Osteocyte (in vitro differentiated cells): ENCODE results near the gene BANF1. TPM values are rescaled to one million over a fixed set of nuclear protein-coding genes. Genes with fewer than 3 reads are reported as not detected.

Experiments
- DNase-seq: peaks from one replicate; pipeline ENCODE4 v3.0.0; 2021; ENCODE audit warnings: mixed read lengths; ENCODE audit not compliant: unreplicated experiment; ENCODE audit errors: extremely low spot score
- H3K27ac Mint-ChIP-seq: one replicate; pipeline ENCODE4 v1.8.0; 2021; ENCODE audit warnings: mild to moderate bottlenecking, mixed read lengths; ENCODE audit not compliant: unreplicated experiment
- H3K27me3 Mint-ChIP-seq: one replicate; pipeline ENCODE4 v1.8.0; 2021; ENCODE audit warnings: mixed read lengths; ENCODE audit not compliant: unreplicated experiment
- H3K36me3 Mint-ChIP-seq: one replicate; pipeline ENCODE4 v1.8.0; 2021; ENCODE audit warnings: mixed read lengths; ENCODE audit not compliant: unreplicated experiment
- H3K4me1 Mint-ChIP-seq: one replicate; pipeline ENCODE4 v1.8.0; 2021; ENCODE audit warnings: mixed read lengths; ENCODE audit not compliant: unreplicated experiment
- H3K4me3 Mint-ChIP-seq: one replicate; pipeline ENCODE4 v1.8.0; 2021; ENCODE audit warnings: mild to moderate bottlenecking, moderate library complexity, mixed read lengths; ENCODE audit not compliant: unreplicated experiment
- H3K9me3 Mint-ChIP-seq: one replicate; pipeline ENCODE4 v1.8.0; 2021; ENCODE audit warnings: mixed read lengths; ENCODE audit not compliant: unreplicated experiment
- CTCF ChIP-seq: fragments of 200-600 bp; sonication (generic); IDR thresholded peaks from 2 replicates; pipeline ENCODE4 v1.5.0; 2021; ENCODE audit warnings: antibody characterized with exemption, mild to moderate bottlenecking, moderate library complexity
- total RNA-seq: library from RNA; stranded (reverse); gene quantifications from 2 replicates; pipeline ENCODE4 v1.2.1, GENCODE V29; 2021

BANF1 gene
- total RNA-seq, 1 donor from 2014 or later, result 216 TPM

GRCh38 chr11:65973439-65974110 lies 28.7 kb upstream of the BANF1 start:
- no peaks in the 10 kb centered on the region for H3K4me1 Mint-ChIP-seq
- H3K27me3 Mint-ChIP-seq, result no peaks in the 10 kb centered on the region
- DNase-seq, result no peak
- no peak overlapping the region for H3K27ac Mint-ChIP-seq
- H3K36me3 Mint-ChIP-seq, result peaks cover 37% of the 10 kb centered on the region
- TF ChIP-seq CTCF, result no peak
- no peaks in the 10 kb centered on the region for H3K9me3 Mint-ChIP-seq
- no peak overlapping the region for H3K4me3 Mint-ChIP-seq

GRCh38 chr11:65975771-65976170 lies 26.5 kb upstream of the BANF1 start:
- H3K27ac Mint-ChIP-seq, result no peak overlapping the region

DNA sequence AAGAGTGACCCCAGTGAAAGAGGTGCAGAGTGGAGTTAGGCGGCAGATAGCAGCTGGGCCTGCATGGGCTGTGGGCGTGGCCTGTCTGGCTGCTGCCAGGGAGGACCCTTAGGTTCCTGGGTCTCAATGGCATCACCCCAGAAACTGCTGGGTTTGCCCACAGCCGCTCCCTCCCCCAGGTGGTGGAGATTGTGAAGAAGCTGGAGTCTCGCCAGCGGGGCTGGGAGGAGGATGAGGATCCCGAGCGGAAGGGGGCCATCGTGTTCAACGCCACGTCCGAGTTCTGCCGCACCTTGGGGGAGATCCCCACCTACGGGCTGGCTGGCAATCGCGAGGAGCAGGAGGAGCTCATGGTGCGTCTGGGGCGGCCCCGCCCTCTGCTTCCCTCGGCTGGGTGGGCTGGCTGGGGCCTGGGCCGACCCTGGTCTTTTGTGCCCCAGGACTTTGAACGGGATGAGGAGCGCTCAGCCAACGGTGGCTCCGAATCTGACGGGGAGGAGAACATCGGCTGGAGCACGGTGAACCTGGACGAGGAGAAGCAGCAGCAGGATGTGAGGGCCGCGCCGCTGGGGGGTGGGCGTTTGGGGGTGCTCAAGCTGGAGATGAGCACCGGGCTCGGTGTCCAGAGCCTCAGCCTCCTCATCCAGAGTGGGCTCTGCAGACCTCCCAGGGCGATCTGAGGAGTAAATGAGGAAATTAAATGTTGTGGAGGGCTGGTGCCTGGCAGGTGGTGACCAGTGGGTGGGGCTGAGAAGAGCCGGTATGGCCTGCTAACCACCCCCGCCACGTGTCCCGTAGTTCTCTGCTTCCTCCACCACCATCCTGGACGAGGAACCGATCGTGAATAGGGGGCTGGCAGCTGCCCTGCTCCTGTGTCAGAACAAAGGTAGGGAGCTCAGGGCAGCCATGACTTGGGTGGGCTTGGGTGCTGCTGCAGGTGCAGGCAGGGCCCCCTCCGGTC lies 25.8 kb upstream of the BANF1 start:
- peaks cover 34% of the 10 kb centered on the region for H3K36me3 Mint-ChIP-seq
- H3K27ac Mint-ChIP-seq, result no peak overlapping the region
- DNase-seq, result no peak
- no peak overlapping the region for H3K4me3 Mint-ChIP-seq
- H3K4me1 Mint-ChIP-seq, result no peaks in the 10 kb centered on the region
- no peaks in the 10 kb centered on the region for H3K9me3 Mint-ChIP-seq
- H3K27me3 Mint-ChIP-seq, result no peaks in the 10 kb centered on the region
- TF ChIP-seq CTCF, result no peak

More at GRCh38 chr11:65975771-65976170, 26.5 kb upstream of the BANF1 start:
- DNase-seq, result no peak
- H3K27me3 Mint-ChIP-seq, result no peaks in the 10 kb centered on the region
- no peaks in the 10 kb centered on the region for H3K9me3 Mint-ChIP-seq
- no peaks in the 10 kb centered on the region for H3K4me1 Mint-ChIP-seq
- no peak for TF ChIP-seq CTCF
- no peak overlapping the region for H3K4me3 Mint-ChIP-seq
- H3K36me3 Mint-ChIP-seq, result peaks cover 34% of the 10 kb centered on the region

DNA sequence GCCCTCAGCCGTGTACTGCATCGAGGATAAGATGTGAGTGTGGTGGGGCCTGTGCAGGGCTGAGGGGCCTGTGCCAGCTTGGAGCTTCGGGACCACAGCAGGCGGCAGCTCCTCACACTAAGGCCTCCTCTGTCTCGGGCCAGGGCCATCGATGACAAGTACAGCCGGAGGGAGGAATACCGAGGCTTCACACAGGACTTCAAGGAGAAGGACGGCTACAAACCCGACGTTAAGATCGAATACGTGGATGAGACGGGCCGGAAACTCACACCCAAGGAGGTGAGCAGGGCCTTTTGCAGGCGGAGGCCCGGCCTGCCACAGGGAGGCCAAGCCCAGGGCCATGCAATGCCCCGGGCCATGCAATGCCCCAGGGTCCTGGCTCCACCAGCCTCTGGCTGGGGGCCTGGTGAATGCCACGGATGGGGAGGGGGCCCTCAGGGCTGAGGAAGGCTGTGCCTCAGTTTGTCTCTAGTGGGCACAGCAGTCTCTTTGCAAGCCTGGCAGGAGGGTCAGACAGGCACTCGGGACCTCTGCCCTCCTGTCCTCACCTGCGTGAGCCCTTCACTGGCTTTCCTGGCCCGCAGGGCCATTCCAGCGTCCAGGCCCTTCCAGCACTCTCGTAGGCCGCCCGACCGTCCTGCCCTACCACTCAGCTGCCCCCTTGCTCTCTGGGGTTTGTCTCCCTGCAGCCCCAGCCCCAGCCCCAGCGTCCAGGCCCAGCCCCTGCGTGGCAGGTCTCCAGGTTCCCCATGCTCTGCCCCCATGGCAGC lies 24.5 kb upstream of the BANF1 start:
- Mint-ChIP-seq H3K4me3 (no peak overlapping the region), H3K36me3 (peaks cover 28% of the 10 kb centered on the region), H3K9me3 (no peaks in the 10 kb centered on the region), H3K4me1 (no peaks in the 10 kb centered on the region), H3K27ac (no peak overlapping the region), H3K27me3 (no peaks in the 10 kb centered on the region)
- DNase-seq, result no peak
- no peak for TF ChIP-seq CTCF
